ENCODE results near the gene RUBCNL.

GRCh38 chr13:46293436-46293835 lies 93.6 kb downstream of the RUBCNL start:
- TF ChIP-seq CTCF (conservative IDR thresholded peaks at IDR 0.05; ENCODE audit: low read length): no peak
- TF ChIP-seq EZH2phosphoT487 (IDR thresholded peaks at IDR 0.05; ENCODE audit: borderline replicate concordance, low read depth, low read length): no peak
